ENCODE results near the gene NAA15. TPM values are rescaled to one million over a fixed set of nuclear protein-coding genes. Genes with fewer than 3 reads are reported as not detected.
"Not testable (repeated sequence)": the region's sequence is repeated elsewhere in the genome, so short reads cannot be mapped to it uniquely, and the experiment has no call there.

The NAA15 gene
- total RNA-seq, 4 donors from 2014 or later: 25.0 to 48.8 (median 37.2) TPM

DNA sequence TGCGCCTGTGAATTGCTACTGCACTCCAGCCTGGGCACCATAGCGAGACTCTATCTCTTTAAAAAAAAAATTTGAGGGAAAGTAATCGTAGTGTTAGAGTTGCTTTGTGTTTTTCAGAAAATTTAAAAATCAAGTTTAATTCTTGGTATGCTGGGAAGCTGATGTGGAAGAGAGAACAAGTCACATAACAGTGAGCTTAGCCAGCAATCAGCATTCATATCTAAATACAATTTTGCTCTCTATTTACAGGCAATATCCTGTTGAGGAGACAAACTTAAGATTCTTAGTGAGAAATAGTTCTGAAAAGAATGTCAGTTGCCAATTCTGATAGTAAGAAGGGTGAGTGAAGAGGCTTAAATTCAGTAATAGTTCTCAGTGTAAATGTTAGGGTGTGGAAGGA lies 10.6 kb downstream of the NAA15 start:
- H3K4me1 ChIP-seq: peaks cover 33 to 38% of the 10 kb centered on the region in 2 donors
- H3K9me3 ChIP-seq: no peaks in the 10 kb centered on the region
- no peak overlapping the region for H3K4me3 ChIP-seq
- ATAC-seq: no peak
- no peaks in the 10 kb centered on the region for H3K27me3 ChIP-seq
- TF ChIP-seq, protein P1, sequence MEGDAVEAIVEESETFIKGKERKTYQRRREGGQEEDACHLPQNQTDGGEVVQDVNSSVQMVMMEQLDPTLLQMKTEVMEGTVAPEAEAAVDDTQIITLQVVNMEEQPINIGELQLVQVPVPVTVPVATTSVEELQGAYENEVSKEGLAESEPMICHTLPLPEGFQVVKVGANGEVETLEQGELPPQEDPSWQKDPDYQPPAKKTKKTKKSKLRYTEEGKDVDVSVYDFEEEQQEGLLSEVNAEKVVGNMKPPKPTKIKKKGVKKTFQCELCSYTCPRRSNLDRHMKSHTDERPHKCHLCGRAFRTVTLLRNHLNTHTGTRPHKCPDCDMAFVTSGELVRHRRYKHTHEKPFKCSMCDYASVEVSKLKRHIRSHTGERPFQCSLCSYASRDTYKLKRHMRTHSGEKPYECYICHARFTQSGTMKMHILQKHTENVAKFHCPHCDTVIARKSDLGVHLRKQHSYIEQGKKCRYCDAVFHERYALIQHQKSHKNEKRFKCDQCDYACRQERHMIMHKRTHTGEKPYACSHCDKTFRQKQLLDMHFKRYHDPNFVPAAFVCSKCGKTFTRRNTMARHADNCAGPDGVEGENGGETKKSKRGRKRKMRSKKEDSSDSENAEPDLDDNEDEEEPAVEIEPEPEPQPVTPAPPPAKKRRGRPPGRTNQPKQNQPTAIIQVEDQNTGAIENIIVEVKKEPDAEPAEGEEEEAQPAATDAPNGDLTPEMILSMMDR (IDR thresholded peaks at IDR 0.05 in 4 of 5, conservative IDR thresholded peaks at IDR 0.05 in 1 of 5): no peak
- TF ChIP-seq POLR2A (IDR thresholded peaks at IDR 0.05): no peak
- in situ Hi-C loops (cut with MboI; ENCODE audit: low sequenced_read_pairs in 4 of 4): no loop called here
- no peak for DNase-seq
- H3K36me3 ChIP-seq: no peaks in the 10 kb centered on the region
- intact Hi-C loops (cut with DNase I; ENCODE audit: low total_unique reads): no loop called here
- no peak overlapping the region for H3K27ac ChIP-seq

GRCh38 chr4:139312552-139313332 lies 11.4 kb downstream of the NAA15 start:
- ATAC-seq (no peak), DNase-seq (no peak)
- H3K27me3 ChIP-seq: no peaks in the 10 kb centered on the region
- intact Hi-C loops (cut with DNase I; ENCODE audit: low total_unique reads): no loop called here
- H3K4me1 ChIP-seq: peaks cover 27 to 33% of the 10 kb centered on the region in 2 donors
- H3K27ac ChIP-seq: no peak overlapping the region
- no peaks in the 10 kb centered on the region for H3K36me3 ChIP-seq
- H3K4me3 ChIP-seq: no peak overlapping the region
- in situ Hi-C loops (cut with MboI; ENCODE audit: low sequenced_read_pairs in 4 of 4): no loop called here
- H3K9me3 ChIP-seq: no peaks in the 10 kb centered on the region
- TF ChIP-seq POLR2A (IDR thresholded peaks at IDR 0.05): no peak
- TF ChIP-seq, protein P1 (IDR thresholded peaks at IDR 0.05 in 4 of 5, conservative IDR thresholded peaks at IDR 0.05 in 1 of 5): no peak

DNA sequence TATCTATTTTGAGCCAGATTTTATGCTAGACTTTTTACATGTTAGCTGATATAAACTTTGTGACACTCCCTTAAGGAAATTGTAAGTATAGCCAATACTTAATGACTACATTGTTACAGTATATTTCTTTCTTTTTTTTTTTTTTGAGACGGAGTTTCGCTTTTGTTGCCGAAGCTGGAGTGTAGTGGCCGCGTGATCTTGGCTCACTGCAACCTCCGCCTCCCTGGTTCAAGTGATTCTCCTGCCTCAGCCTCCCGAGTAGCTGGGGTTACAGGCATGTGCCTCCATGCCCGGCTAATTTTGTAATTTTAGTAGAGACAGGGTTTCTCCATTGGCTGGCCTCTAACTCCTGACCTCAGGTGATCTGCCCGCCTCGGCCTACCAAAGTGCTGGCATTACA lies 12.1 kb downstream of the NAA15 start:
- ATAC-seq; H3K9me3 ChIP-seq; in situ Hi-C loops (cut with MboI; ENCODE audit: low sequenced_read_pairs in 4 of 4); H3K27me3 ChIP-seq; intact Hi-C loops (cut with DNase I; ENCODE audit: low total_unique reads); DNase-seq; H3K4me3 ChIP-seq; H3K36me3 ChIP-seq: not testable (repeated sequence)
- Histone ChIP-seq H3K4me1 (peaks cover 27 to 33% of the 10 kb centered on the region in 2 donors), H3K27ac (peak overlapping the region in 1 of 4 donors; percentile 3)

- TF ChIP-seq POLR2A (IDR thresholded peaks at IDR 0.05): no peak
- TF ChIP-seq, protein P1 (IDR thresholded peaks at IDR 0.05 in 4 of 5, conservative IDR thresholded peaks at IDR 0.05 in 1 of 5): no peak
- DNase-seq (no peak), ATAC-seq (no peak)
- intact Hi-C loops (cut with DNase I; ENCODE audit: low total_unique reads): no loop called here
- no peaks in the 10 kb centered on the region for H3K27me3 ChIP-seq
- H3K27ac ChIP-seq: no peak overlapping the region
- no peaks in the 10 kb centered on the region for H3K36me3 ChIP-seq
- no peaks in the 10 kb centered on the region for H3K9me3 ChIP-seq
- H3K4me3 ChIP-seq: no peak overlapping the region
- H3K4me1 ChIP-seq: peaks cover 27 to 33% of the 10 kb centered on the region in 2 donors
- in situ Hi-C loops (cut with MboI; ENCODE audit: low sequenced_read_pairs in 4 of 4): no loop called here
Observed at GRCh38 chr4:139314047-139314800, 12.9 kb downstream of the NAA15 start.

- intact Hi-C loops (cut with DNase I; ENCODE audit: low total_unique reads) (no loop called here), in situ Hi-C loops (cut with MboI; ENCODE audit: low sequenced_read_pairs in 4 of 4) (no loop called here)
- H3K27ac ChIP-seq: peak overlapping the region; percentile 9 to 36 (median 23)
- H3K4me3 ChIP-seq: no peak overlapping the region
- no peaks in the 10 kb centered on the region for H3K9me3 ChIP-seq
- TF ChIP-seq, protein P1 (IDR thresholded peaks at IDR 0.05 in 4 of 5, conservative IDR thresholded peaks at IDR 0.05 in 1 of 5): no peak
- no peak for TF ChIP-seq POLR2A (IDR thresholded peaks at IDR 0.05)
- no peaks in the 10 kb centered on the region for H3K27me3 ChIP-seq
- DNase-seq (no peak), ATAC-seq (no peak)
- peaks cover 27 to 36% of the 10 kb centered on the region in 2 donors for H3K4me1 ChIP-seq
- H3K36me3 ChIP-seq: no peaks in the 10 kb centered on the region
Observed at GRCh38 chr4:139315221-139315675, 13.9 kb downstream of the NAA15 start.

All from gastrocnemius medialis (tissue), 4 donors.